GM21515 (cell line): ENCODE results near the gene SLC12A6.
A peak's percentile ranks its signal among the peaks of the same experiment; 100 is the strongest.
"Not testable (repeated sequence)": the region's sequence is repeated elsewhere in the genome, so short reads cannot be mapped to it uniquely, and the experiment has no call there.

Experiments
- ATAC-seq: cut with Tn5 transposase; IDR thresholded peaks from one replicate; pipeline ENCODE4 v1.9.1; 2021; ENCODE audit not compliant: unreplicated experiment

SLC12A6 gene

DNA sequence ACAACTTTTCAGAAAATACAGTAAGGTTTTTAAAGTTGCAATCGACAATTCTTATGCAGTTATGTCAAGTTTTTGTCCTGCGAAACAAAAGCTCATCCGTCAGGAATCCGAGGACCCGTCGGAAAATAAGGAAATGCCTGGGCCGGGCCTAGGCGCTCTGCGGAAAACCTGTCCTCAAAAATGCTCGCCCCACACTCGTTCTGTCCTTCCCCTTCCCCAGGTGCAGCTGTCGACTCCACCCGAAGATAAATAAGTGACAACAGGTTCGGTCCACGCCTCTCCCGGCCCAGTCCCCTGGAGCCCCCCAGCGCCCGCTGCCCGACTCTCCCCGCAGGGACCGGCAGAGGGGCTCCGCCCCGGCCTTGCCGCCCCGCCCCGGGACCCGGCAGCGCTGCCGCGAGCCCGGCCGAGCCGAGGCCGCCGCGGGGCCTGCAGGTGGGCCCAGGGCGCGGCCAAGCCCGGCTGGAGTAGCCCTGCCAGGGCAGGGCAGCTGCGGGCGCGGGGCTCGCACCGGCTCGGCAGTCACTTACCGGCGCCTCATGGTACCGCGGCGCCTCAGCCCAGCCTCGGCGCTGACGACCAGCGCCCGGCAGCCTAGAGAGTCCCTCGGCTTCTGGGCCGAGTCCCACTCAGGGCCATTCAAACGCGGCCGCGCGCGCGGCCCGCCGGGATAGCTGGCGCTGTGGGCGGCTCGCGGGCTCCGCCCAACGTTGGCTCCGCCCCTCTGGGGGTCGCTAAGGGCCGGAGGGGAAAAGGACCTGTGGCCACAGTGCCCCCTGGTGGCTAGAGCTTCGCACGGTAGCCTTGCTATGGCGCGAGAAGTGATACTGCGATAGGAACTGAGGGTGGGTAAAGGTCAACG lies 127.9 kb downstream of the SLC12A6 start, which contains the start of gene KATNBL1:
Gene KATNBL1, minus strand, starts transcription at position 676 of the 862 bp plus-strand sequence. CDS start 46,420 bp downstream, outside the sequence.
- peak; percentile 78 for ATAC-seq

DNA sequence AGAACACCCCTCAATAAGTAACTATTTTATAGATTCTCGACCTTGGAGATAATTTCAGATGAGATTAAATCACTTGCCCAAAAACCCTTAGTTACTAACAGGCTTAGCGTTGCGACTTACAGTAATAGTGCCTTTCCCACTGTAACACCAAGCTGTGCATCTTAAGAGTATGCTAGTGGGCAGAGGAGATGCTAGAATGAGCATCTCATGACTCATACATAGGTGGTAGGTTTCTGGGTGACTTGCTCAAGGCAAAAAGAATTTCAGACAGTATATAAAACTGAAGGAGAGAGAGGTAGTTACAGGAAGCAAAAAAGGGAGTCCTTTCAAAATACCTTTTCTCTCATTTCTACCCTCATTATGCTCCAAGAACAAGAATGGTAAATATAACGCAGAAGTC lies 131.6 kb downstream of the SLC12A6 start:
- ATAC-seq: no peak

DNA sequence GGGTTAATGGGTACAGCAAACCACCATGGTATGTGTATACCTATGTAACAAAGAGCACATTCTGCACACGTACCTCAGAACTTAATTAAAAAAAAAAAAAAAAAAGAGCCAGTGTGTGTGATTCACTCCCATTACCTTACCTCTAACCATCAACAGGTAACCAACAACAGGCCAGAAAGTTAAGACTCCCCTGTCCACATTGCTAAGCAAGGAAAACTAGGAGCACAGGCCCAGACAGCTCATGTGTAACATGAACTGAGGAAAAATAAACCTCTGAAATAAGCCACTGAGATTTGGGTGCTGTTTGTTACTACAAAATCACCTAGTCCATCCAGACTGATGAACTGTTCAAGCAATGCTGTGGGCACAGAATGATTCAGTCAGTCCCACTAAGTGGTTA lies 133.6 kb downstream of the SLC12A6 start:
- ATAC-seq: no peak

DNA sequence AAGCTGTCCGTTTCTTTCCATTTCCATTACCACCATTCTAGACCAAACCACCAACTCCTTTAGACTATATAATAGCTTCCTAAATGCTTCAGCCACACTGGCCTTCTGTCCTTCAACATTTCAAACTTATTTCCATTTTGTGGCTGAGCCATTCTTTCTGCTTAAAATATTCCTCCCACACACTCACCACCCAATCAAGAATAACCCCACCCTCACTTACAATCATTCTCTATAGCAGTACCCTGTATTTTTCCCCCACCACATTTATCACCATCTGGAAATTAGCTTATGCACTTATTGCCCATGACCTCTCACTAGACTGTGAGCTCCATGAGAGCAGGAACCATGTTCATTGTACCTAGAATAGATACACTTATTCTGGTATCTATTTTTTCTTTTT lies 134.3 kb downstream of the SLC12A6 start:
- no peak for ATAC-seq

DNA sequence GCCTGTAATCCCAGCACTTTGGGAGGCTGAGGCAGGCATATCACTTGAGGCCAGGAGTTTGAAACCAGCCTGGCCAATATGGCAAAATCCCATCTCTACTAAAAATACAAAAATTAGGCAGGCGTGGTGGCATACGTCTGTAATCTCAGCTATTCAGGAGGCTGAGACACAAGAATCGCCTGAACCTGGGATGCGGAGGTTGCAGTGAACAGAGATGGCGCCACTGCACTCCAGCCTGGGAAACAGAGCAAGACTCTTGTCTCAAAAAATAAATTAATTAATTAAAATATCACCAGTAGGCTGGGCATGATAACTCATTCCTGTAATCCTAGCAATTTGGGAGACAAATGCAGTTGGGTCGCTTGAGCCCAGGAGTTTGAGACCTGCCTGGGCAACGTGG lies 144.3 kb downstream of the SLC12A6 start:
- ATAC-seq: not testable (repeated sequence)

DNA sequence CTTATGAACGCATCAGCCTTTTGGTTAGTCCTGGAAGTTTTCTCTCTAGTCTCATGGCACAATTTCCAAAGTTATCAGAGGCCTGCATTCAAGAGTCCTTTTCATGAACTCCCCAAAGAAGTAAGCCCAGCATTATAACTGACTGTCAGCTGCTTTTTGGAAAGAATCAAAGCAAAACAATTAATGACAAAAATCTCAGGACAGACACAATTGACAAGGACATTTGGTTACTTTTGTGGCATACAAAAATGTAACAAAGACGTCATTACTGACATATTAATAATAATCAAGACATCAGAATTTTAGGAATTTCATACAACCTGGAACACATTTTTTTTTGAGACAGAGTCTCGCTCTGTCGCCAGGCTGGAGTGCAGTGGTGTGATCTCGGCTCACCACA lies 148.9 kb downstream of the SLC12A6 start:
- no peak for ATAC-seq

DNA sequence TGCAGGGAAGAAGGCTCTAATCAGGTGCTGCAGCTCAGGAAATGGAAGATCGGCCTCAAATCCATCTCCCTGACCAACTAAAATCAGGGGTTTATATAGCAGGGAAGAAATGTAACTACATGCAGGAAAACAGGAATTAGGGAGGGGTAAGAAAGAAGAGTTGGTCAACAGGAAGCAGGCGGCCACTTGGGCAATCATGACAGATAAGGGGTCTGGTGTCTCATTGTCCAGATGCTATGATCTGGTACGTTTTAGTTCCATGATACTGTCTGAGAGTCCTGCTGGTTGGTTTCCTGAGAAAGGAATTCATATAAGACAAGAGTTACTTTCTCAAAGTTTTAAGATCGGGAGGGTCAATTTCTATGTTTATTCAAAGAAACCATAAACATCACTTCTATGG lies 151.9 kb downstream of the SLC12A6 start:
- no peak for ATAC-seq

DNA sequence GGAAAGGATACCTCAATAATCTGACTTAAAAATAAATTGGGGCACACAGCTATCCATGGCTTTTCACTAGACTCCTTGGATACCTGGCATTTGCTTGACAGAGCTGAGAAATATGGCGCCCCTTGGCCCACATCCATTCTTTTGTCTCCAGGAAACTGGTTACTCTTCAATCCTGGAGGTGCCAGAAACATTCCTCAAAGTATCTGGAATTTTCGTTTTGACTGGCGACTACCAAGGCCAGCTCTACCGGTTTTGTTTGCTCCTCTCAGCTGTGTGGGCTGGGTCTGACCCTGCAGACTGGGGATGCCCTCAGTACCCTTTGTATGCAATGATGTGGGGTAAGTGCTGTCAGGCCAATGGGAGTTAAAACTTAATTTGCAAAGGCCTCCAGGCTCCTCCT lies 154.6 kb downstream of the SLC12A6 start:
- ATAC-seq: no peak
